ENCODE data around the gene SLC9C2.
"Not testable (repeated sequence)": the region's sequence is repeated elsewhere in the genome, so short reads cannot be mapped to it uniquely, and the experiment has no call there.

SLC9C2 gene

DNA sequence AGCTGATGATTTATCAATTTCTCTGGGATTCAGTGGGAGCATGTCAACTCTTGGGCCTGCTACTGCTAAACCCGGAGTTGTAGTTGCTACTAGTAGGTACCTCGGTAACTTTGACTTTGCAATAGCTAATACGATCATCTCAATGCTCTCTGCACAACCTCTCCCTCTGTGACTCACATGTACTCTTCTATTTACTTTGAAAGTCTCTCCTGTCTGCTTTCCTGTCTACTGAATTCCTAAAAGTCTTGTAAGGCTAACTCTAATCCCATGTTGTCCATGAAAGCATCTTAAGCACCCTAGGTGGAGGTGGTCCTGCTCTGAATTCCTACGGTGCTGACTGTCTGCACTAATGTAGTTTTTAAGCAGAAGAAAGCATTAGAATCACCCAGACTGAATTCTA lies 29.3 kb downstream of the SLC9C2 start:
- no peak for DNase-seq

- DNase-seq: no peak
Observed at GRCh38 chr1:173572201-173572873, 30.5 kb downstream of the SLC9C2 start.

DNA sequence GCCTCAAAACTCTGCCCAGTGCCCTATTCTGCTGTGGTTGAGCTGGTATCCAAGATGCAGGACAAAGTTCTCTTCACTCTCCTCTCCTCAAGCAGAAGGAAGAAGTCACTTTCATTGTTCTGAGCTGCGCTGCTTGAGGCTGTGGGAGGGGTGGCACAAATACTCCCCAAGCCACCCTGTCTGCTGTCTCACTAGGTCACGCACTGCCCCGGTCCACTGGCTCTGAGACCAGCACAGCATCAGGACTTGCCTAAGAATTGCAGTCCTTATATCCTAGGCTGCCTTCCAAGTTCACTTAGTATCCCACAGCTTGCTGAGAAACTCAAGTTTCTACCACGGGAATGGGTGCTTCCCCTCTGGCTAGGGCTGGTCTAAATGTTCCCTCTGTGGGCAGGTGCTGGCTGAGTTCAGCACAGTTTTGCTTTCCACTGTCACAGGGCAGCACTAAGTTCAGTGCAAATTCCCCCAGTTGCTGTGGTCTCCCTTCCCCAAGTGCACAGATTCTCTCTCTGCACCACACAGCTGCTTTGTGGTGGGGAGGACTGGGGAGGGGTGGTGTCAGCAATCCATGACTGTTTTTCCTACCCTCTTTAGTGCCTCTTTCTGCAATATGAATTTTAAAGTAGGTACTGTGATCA lies 32.4 kb downstream of the SLC9C2 start:
- no peak for DNase-seq

GRCh38 chr1:173568483-173568882 lies 34.4 kb downstream of the SLC9C2 start:
- DNase-seq: no peak

DNA sequence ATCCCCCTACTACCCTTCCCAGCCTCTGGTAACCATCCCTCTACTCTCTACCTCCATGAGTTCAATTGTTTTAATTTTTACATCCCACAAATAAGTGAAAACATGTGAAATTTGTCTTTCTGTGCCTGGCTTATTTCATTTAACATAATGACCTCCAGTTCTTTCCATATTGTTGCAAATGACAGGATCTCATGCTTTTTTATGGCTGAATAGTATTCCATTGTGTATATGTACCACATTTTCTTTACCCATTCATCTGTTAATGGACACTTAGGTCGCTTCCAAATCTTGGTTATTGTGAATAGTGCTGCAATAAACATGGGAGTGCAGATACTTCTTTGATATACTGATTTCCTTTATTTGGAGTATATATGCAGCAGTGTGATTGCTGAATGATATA lies 39.0 kb downstream of the SLC9C2 start:
- not testable (repeated sequence) for DNase-seq

DNA sequence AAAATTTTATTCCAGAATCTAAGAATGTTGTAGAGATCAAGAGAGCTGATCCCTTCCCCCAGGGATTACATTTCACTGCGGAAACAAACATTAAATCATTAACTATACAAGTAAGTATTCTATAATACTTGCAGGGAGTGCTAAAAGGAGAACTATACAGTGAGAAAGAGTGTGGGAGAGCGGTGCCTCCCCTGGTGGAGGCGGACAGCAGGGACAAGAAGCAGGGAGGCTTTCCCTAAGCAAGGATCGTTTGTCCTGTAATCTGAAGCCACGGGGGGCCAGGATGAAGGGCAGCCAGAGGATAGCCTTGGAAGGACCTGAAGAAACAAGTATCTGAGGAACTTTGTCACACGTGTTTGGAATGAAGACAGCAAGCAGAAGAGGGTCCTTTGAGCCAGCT lies 40.1 kb downstream of the SLC9C2 start:
- DNase-seq: no peak

DNA sequence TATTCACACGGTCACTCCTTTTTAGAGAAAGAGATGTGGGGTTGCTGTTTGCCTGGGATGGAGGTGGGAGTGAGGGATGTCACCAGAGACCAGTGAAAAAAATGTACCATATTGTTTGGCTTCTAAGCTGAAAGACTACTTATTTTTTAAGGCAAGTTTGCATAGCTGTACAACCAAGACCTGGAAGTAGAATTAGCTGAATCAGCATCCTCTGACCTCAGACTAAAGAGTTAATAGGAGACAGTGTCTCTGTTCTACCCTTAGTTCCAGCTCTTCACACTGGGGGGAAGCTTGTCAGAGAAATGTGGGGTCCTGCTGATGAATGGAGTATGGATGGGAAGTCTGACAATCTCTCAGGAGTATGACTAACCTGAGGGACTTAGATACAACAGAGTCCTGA lies 41.6 kb downstream of the SLC9C2 start:
- no peak for DNase-seq

DNA sequence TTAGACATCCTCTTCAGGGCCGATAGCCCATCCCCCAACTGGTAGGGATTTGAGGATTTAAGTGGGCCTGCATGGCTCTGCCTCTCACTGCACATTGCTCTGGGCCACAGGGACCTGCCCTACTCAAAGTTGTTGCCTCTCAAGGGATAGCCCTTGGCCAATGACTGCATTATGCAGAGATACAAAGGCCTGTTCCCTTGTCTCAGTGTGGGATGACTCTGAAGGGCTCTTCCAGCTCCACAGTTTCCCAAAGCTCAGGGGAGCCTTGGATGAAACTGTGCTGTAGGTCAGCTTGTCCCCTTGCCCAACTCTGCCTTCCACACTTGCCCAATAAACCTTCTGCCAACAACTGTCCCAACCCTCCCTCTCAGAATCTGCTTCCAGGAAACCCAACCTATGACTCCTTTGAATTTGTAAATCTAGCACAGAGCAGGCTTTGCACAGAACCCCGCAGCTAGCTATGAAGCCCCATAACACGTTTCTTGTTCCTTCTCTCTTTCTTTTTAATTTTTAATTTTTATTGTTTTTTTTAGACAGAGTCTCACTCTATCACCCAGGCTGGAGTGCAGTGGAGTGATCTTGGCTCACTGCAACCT lies 42.5 kb downstream of the SLC9C2 start:
- no peak for DNase-seq

DNA sequence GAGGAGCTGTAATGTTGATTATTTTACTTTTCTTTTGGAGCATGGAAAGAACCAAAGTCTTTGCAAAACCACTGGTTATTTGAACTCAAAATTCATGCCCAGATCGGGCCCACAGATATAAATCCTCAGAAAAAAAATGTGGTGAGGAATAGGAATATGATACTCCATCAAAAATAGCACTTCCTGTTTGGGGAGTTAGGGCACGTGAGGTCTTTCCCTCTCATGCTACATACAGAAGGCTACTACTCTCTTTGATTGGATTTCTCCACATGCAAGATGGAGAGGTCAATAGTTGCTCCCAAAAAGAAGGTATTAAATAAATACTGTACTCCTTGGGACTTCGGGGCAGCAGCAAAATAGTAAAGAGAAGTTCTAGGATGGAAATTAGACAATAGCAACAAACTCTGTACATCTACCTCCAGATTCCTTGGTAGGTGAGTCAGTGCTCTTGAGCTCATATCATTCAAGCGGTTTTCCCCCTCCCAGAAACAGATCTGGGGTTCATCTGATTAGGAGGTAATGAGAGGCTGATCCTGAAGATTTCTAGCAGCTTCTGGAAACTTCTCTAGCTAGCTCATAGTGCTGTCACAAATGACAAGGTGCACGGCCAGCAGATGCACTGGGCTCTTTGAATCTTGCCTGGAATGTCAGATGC lies 47.1 kb downstream of the SLC9C2 start:
- no peak for DNase-seq

DNA sequence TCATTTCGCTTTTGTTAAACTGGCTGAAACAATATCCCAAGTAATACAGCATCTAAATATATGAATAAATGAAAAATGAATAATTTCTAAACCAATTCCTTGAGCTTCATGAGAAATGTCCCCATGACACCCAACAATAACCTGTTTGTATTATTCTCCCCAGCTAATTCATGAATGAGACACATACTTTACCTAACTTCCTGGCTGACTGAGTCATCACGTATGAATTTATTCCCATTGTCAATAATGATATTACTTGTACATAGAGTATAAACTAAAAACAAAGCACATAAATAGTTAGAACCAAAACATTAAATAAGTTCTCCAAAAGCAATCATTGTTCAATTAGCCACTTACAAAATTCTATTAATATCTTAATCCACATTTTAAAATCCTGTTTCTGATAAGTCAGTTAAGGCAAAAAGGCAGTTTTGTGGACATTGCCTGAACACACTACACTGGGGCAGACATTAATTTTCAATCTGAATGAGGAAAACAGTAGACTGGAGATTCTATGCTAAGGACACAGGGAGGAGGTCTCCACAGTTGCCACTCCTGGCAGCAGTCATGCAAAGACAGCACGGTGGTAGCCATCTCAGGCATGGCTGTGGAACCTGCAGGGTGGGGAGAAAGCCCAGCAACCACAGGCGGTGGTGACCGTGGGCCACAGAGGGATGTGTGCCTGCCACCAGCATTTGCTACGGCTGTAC lies 48.2 kb downstream of the SLC9C2 start:
- no peak for DNase-seq

GRCh38 chr1:173554089-173554488 lies 48.8 kb downstream of the SLC9C2 start:
- no peak for DNase-seq

DNA sequence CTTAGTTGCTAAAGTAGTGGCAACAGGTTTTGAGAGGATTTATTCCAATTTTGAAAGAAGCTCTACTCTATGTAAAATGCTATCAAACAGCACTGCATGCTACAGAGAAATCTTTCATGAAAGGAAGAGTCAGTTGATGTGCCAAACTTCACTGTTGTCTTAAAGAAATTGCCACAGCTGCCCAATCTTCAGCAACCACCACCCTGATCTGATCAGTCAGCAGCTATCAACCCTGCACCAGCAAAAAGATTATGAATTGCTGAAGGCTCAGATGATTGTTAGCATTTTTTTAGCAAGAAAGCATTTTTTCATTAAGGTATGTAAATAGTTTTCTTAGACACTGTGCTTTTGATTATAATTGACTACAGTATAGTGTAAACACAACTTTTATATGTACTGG lies 49.6 kb downstream of the SLC9C2 start:
- DNase-seq: no peak

- no peak for DNase-seq
Observed at GRCh38 chr1:173551699-173552098, 51.2 kb downstream of the SLC9C2 start.

- no peak for DNase-seq
Observed at GRCh38 chr1:173549813-173550212, 53.1 kb downstream of the SLC9C2 start.

DNA sequence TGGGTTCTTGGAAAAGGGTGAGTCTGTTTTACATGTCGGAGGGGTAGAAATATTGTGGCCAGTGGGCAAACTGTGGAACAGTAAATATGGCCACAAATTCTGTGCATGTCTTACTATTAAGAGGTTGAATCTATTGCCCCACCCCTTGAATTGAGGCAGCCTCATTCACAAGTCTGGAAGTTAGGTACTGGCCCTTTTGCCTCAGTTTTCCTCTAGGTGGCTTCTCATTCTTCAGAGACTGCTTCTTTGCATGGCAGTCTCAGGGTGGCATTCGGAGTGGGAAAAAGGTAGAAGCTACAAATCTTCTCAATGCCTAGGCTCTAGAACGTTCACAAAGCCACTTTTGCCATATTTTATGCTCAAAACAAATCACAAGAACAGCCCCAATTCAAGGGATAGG lies 57.2 kb downstream of the SLC9C2 start:
- DNase-seq: no peak

GRCh38 chr1:173536223-173536622 lies 66.6 kb downstream of the SLC9C2 start:
- DNase-seq: no peak

DNA sequence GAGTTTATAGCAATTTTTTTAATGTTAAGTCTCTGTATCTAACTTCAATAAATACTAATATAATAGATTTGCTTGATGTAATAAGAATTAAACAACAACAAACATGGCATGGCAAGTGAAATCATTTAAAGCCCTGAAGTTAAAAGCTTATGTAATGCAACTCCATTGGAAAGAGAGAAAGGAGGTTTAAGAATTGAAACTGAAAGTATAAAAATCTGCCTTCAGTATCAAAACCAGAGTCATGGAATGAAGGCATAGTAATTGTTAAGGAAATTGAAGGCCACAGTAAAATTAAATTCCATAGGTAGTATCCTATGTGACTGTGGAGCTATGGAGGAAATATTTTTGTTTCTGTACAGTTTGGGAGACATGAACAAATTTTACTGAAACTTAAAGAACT lies 70.6 kb downstream of the SLC9C2 start:
- no peak for DNase-seq

- DNase-seq: no peak
Observed at GRCh38 chr1:173530795-173531693, 71.8 kb downstream of the SLC9C2 start.

GRCh38 chr1:173529106-173529505 lies 73.8 kb downstream of the SLC9C2 start:
- DNase-seq: no peak

DNA sequence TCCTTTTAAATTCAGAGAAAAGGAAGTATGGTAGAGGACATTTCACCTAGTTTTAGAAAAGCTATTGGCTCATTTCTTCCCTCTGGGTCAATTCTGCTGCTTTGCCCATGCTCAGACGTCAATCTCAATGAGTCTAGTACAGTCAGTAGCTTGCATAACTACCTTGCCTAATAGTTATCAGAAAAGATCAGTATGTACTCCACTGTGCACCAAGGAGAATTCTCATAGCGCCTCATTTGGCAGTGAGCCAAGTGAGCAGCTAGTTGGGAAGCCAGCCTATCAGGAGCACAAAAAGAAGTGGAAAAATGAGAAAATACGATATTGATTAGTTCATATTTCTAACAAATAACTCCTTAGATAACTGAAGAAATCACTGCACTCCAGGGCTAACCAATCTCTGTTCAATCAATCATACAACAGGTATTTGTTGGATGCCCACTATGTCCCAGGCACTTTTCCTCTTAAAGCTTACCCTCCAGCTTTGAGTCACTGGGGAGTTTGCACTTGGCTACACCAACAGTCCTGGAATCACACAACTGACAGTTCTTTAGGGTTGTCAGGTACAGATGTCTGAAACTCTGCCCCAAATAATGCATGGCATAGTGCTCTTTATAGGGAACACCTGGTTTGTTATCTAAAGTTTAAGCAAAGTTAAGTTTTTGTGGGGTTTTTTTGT lies 75.6 kb downstream of the SLC9C2 start:
- no peak for DNase-seq

- no peak for DNase-seq
Observed at GRCh38 chr1:173525926-173526325, 76.9 kb downstream of the SLC9C2 start.

DNA sequence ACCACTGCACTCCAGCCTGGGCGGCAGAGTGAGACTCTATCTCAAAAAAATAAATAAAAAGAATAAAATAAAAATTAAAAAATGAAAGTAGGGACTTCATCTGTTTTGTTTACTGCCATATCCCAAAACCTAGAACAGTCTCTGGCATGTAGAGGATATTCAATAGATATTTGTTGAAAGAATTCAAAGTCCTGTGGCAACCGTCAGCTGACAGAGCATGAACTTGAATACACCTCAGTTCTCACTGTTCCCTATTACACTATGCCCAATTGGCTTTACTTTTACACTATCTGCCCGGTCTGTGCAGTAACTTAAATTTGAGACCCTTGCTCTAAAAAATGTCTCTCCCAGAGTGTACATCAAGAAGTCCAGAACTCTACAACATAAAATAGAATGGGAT lies 79.5 kb downstream of the SLC9C2 start:
- no peak for DNase-seq
